NK-92 (cell line): ENCODE measurements around the gene XIRP1.
"Not testable (repeated sequence)": the region's sequence is repeated elsewhere in the genome, so short reads cannot be mapped to it uniquely, and the experiment has no call there.

Experiments used
- DNase-seq: peaks from one replicate; lab custom pipeline; 2025; ENCODE audit not compliant: unreplicated experiment; lab: John Stamatoyannopoulos, UW

Gene XIRP1, protein sequence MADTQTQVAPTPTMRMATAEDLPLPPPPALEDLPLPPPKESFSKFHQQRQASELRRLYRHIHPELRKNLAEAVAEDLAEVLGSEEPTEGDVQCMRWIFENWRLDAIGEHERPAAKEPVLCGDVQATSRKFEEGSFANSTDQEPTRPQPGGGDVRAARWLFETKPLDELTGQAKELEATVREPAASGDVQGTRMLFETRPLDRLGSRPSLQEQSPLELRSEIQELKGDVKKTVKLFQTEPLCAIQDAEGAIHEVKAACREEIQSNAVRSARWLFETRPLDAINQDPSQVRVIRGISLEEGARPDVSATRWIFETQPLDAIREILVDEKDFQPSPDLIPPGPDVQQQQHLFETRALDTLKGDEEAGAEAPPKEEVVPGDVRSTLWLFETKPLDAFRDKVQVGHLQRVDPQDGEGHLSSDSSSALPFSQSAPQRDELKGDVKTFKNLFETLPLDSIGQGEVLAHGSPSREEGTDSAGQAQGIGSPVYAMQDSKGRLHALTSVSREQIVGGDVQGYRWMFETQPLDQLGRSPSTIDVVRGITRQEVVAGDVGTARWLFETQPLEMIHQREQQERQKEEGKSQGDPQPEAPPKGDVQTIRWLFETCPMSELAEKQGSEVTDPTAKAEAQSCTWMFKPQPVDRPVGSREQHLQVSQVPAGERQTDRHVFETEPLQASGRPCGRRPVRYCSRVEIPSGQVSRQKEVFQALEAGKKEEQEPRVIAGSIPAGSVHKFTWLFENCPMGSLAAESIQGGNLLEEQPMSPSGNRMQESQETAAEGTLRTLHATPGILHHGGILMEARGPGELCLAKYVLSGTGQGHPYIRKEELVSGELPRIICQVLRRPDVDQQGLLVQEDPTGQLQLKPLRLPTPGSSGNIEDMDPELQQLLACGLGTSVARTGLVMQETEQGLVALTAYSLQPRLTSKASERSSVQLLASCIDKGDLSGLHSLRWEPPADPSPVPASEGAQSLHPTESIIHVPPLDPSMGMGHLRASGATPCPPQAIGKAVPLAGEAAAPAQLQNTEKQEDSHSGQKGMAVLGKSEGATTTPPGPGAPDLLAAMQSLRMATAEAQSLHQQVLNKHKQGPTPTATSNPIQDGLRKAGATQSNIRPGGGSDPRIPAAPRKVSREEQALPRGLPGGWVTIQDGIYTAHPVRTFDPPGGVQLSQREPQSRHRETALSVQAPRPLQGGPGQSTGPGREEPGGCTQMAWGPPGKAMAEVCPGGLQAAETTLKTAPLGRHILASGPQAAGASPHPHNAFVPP (N-terminal part only)

DNA sequence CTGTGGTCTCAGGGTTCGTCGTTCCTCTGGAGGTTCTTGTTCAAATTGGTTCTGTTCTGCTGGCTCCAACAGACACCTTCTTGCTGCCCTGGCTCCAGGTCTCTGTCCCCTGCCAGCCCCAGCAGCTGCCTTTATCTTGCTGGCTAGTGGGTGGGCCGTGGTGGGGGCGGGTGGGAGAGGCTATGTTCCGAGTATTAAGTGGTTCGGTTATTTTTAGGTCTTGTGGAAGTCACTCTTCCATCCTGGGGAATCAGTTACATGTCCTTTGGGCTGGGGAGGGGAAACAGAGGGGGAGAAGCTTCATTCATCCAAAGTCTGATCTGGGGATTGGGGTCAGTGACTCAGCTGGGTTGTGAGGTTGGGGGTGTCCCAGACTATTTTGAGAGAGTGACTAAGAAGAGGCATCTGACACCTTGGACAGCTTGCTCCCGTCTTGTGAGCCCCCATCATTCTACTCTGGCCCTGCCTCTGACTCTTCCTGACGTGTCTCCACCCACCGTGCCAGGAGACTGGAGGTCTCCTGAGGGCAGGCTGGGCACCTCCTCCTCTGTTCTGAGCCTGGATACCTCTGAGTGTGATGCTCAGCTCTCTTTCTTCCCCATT, at the start of gene XIRP1:
XIRP1 (minus strand) TSS at position 106 of the 603 bp plus-strand sequence. CDS start 3,150 bp downstream, outside the sequence.
- no peak for DNase-seq

DNA sequence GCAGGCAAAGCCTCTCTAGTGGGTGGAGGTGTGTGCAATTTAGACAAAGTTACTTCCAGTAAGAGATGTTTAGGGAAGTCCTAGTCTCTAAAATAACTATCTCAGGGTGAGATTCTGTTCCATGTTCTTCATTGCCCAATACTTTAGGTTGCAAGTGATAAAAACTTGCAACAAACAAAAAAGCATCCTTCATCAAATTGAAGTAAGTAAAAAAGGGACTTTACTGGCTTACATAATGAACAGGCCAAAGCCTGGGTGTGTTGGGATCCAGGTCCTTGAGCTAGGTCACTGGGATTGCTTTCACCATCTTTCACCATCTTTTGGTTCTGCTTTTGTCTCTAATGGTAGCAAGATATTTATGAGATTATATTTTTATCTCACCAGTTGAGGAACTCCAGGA, 49.2 kb upstream of the XIRP1 start:
- no peak for DNase-seq

DNA sequence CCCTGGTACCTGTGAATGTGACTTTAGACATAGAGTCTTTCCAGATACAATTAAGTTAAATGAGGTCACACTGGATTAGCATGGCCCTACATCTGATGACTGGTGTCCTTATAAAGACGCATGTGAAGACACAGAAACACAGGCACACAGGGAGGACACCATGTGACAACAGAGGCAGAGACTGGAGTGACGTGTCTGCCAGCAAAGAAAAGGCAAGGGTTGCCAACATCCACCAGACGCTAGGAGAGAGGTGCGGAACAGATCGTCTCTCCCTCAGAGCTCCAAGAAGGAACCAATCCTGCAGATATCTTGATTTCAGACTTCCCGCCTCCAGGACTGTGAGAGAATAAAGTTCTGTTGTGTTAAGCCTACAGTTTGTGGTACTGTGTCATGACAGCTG, 44.6 kb upstream of the XIRP1 start:
- no peak for DNase-seq

DNA sequence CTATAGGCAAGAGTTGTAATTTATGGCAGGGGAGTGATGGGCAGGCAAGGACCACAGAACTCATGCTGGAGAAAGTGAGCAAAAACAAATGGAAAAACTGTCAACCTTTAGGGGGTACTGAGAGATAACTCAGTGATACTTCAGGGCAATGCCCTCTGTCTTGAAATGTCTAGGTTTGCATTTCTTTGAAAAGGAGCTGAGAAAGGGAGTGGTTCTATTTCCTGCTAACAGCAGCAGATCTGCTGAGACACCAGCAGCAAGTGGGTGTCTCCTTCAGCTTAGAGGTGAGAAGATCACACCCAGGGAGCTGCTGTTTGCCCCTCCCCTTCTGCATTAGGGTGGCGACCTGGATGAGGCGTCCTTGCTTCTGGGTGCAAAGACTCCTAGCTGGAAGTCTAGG, 42.3 kb upstream of the XIRP1 start:
- no peak for DNase-seq

DNA sequence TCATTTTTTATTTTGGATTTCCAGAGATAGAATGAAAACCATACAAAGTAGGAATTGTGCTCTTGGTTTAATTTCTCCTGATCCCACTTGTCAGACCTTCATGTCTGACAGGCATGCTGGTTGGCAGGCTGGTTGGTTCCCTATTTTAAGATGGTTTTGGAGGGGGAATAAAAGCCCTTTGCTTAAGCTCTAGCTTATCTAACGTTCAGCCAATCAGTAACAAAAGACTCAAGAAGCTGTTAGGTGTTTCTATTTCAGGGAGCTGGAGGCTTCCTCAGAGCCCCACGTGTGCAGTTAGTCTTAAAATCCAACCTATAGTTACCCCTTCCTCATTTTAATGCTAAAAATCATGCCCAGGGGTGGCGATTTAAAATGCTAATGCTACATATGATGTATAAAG, 40.5 kb upstream of the XIRP1 start:
- DNase-seq = no peak

DNA sequence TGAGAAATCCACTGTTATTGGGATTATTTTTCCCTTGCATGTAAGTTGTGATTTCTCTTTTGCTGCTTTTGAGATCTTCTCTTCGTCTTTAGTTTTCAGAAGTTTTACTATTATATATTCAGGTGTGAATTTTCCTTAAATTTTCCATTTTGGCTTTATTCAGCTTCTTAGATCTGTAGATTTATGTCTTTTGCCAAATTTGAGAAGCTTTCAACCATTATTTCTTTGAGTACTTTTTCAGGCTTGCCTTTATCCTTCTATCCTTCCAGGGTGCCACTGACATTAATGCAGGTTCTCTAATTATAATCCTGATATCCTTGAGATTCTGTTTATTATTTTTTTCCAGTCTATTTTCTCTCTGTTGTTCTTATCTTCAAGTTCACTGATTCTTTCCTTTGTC, 38.1 kb upstream of the XIRP1 start:
- no peak for DNase-seq

DNA sequence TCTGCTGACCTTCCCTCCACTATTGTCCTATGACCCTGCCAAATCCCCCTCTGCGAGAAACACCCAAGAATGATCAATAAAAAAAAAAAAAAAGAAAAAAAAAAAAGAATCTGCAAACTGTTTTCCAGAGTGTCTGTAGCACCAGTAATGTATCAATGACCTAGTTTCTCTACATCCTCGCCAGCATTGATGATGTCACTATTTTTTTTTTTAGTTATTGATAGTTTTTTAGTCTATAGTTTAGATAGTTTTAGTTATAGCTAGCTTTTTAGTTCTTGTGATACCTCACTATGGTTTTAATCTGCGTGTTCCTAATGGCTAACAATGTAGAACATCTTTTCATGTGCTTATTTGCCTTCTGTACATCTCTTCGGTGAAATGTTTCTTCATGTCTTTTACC, 36.1 kb upstream of the XIRP1 start:
- no peak for DNase-seq

DNA sequence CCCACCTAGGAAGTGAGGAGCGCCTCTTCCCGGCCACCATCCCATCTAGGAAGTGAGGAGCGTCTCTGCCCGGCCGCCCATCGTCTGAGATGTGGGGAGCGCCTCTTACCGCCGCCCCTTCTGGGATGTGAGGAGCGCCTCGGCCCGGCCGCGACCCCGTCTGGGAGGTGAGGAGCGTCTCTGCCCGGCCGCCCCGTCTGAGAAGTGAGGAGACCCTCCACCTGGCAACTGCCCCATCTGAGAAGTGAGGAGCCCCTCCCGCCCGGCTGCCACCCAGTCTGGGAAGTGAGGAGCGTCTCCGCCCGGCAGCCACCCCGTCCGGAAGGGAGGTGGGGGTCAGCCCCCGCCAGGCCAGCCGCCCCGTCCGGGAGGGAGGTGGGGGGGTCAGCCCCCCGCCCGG, 35.2 kb upstream of the XIRP1 start:
- DNase-seq = not testable (repeated sequence)

DNA sequence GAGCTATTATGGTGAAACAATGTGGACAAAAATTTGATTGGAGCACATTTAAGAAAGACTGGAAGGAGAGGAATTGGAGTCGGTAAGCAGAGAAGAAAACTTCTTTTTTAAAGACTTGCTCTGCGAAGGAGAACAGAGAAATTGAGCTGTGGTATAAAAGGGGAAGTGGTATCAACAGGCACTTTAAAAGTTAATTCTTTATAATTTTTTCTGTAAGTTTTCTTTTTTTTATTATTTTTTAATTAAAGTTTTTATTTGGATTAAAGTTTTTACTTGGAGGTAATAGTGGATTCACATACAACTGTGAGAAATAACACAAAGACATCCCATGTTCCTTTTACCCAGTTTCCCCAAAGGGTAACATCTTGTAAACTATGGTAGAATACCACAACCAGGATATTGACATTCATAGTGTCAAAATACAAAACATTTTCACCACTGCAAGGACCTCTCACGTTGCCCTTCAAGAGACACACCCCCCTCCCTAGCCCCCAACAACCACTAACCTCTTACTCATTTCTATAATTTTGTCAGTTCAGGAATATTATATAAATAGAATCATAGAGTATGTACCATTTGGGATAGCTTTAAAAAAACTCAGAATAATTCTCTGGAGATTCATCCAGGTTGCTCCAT, 33.8 kb upstream of the XIRP1 start:
- no peak for DNase-seq

DNA sequence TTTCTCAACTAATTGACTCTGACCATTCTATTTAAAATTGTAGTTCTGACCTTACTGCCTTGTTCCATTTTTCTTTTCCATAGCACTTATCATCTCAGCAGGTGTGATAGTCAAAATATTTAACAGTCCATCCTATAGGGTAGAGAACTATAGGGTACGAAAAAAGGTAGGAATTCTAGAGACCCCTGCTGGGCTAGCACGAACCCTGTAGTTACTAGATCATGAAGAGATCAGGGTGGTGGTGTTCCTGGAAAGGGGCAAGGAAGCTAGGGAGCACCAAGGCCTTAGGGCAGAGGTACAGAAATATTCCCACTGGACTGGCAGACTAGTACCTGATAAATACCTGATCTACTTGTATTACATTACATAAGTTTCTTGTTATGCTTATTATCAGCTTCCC, 31.9 kb upstream of the XIRP1 start:
- no peak for DNase-seq

DNA sequence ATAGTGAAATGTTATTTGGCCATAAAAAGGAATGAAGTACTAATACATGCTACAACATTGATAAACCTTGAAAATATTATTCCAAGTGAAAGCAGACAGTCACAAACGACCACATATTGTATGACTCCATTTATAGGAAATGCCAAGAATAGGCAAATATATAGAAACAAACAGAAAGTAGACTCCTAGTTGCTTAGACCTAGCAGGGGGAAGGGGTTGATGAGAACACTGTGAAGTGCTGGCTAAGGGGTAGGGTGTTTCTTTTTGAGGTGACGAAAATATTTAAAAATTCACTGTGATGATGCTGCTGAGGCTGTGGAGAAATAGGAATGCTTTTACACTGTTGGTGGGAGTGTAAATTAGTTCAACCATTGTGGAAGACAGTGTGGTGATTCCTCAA, 30.5 kb upstream of the XIRP1 start:
- DNase-seq = no peak

DNA sequence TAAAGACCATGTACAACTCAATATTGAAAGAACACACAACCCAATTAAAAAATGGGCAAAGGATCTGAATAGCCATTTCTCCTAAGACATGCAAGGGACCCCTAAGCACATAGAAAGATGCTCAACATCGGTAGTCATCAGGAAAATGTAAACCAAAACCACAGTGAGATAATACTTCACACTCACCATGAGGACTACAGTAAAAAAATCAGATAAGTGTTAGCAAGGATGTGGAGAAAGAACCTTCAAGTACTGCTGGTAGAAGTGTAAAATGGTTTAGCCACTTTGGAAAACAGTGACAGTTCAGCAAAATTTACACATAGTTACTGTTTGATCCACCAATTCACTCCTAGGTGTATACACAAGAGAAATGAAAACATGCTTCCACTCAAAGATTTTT, 30.1 kb upstream of the XIRP1 start:
- DNase-seq = no peak

DNA sequence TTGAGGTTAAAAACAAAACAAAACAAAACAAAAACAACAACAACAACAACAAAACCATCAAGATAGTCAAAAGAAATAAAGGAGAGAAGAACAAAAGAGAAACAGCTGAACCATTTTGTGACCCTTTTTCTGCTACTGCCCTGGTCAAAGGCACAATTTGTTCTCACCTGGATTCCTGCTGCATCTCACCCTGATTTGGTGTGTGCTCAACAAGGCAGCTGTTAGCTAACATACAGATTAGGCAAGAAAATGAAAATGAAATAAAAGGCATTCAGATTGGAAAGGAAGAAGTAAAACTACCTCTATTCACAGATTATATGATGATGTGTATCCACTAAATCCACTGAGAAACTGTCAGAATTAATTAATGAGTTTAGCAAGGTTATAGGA, 28.7 kb upstream of the XIRP1 start:
- no peak for DNase-seq

DNA sequence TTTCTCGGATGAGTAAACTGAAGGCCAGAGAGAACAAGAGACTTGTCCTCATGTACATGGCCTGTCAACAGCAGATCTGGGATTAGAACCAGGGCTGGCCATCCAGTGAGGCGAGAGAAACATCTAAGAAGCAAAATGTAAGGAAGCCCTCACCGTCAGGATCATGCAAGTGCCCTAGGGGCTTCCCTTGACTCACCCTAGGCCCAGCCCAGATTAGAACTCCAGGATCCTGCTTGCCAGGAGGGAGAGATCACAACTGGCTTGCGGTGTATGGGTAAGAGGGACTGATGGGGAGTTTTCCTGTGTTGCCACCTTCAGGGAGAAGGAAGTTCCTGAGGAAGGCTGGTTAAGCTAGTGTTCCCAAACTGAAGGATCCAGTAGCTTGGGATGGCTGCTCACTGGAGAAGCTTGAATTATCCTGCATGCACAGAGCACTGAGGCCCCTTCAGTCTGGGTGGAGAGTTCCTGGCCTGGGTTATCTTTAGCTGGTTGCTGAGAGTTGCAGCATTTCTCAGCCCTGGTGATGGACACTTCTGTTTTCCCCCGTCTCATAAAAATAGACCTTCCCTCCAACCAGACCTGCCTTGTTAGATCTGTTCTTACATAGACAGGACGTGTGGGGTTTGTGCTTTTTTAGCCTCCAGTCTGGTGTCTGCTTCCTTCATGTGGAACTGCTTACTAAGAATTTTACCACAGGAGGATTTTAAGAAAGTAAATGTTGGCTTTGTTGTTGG, 28.2 kb upstream of the XIRP1 start:
- DNase-seq = no peak

DNA sequence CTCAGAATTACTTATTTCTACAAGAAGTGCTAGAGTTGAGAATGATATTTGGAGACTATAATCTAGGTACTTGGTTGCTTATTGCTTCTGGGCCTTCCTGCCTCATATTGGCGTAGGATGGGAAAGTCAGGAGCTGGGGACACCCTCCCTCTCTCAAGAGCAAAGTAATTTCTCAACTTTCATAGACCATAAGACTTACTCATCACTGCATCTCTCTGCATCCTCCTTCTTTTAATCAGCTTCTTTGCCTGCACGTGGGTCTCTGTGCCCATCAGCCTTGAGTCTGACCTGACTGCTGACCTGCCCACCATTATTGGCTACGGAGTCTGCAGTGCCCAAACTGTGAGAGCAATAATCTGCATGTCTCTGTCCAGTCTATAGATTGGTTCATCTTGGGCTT, 27.3 kb upstream of the XIRP1 start:
- DNase-seq = no peak

DNA sequence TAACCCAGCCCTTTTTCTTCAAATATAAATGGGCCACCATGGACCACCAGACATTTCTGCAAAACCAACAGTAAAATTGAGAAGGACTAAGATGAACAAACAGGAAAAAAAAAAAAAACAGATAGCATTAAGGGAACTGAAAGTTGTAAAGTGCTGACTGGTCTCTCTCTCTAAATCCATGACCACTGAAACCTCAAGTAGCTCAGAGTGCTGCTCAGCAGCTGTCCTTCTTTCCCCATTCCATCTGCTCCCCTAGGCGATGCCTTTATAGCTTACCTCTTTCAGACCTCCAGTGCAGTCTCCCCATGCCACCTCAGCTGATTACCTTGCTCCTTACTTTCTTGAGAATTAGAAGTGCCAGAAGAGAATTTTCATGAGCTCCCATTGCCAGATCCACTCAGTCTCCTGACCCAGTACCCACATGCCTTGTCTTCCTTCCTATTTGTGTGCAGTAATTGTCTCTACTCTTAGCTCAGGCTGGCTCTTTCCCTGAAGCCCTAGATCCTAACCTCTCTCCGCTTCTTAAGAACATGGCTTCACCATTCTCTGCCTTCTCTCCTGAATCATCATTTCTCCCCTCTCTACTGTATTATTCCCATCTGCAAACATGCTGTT, 23.9 kb upstream of the XIRP1 start:
- DNase-seq = no peak

DNA sequence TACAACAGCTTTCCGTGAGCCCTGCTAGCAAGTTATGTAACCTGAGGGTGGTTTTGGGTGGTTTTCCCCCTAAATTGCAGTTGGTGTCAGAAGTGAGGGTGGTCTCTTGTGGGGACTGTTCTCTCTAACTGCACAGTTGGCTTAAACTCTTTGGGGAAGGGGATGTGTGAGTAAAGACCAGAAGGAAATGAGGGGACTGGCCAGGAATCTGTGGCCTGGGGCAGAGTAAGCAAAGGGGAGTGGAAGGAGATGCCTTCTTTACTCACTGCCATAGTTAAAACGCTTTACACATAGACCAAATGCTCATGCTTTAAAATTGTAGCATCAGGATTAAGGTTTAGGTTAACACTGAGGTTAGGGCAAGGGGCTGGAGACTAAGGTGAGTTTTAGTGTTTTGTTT, 21.2 kb upstream of the XIRP1 start:
- no peak for DNase-seq

DNA sequence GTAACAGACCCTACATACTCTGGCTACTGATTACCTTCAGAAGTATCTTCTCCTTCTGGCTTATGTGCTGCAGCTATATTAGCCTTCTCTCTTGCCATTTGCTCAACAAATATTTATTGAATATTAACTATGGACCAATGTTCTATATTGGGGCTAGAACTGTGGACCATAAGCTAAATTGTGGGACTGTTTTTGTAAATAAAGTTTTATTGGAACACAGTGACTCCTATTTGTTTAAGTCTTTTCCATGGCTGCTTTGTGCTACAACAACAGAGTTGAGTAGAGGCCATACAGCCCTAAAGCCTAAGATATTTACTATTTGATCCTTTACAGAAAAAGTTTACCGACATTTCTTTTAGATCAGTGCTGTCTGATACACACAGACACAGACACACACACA, 20.3 kb upstream of the XIRP1 start:
- DNase-seq = no peak

DNA sequence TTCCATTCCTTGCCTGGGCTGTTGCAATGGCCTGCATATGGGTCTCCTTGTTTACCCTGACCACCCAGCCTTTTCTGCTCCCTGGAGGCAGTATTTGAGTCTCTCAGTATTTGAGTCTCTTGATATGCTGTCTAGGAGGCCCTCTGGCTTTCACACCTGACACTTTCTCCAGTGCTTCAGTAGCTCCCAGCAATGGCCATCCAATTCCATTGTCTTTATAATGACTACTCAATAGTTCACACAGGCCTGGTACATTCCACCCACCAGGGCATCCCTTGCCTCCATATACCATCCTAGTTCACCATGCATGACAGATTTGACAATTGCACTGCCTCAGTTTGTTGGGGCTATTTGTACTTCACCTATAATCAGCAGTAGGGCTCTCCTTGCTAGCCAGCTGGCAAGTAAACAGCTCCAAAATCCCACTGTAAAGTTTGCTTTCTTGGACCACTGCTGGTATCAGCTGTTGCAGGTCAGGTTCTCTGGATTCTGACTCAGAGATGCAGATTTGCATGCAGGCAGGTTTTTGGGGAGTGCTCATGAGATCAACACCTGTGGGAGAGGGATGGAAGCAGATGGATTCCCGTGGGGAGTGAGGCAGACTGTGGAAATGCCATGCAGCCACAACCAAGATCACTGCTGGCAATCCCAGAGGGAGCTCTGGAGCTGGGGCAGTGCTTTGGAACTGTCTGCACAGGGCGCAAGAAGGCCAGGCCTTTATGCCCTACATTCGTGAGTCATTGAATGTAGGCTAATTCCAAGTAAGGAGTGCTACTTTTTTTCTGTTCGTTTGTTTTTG, 19.1 kb upstream of the XIRP1 start:
- DNase-seq = no peak
